Stimulated activated CD8-positive, alpha-beta memory T cell treated with anti-CD3 and anti-CD28 coated beads, Interleukin-4, amount 100 ng/mL, for 24 hours (primary cell): Measurements from ENCODE around the gene PPM1F.
"Not testable (repeated sequence)": the region's sequence is repeated elsewhere in the genome, so short reads cannot be mapped to it uniquely, and the experiment has no call there.

Source experiments
- DNase-seq: peaks from one replicate; pipeline ENCODE4 v3.0.0-alpha.2; 2020; ENCODE audit warnings: low read depth

Gene PPM1F

GRCh38 chr22:21919526-21920307 lies 32.9 kb downstream of the PPM1F start:
- no peak for DNase-seq

- no peak for DNase-seq
Observed at GRCh38 chr22:21918466-21919185, 34.0 kb downstream of the PPM1F start.

GRCh38 chr22:21917959-21918261 lies 34.7 kb downstream of the PPM1F start:
- no peak for DNase-seq

- no peak for DNase-seq
Observed at GRCh38 chr22:21917181-21917958, 35.3 kb downstream of the PPM1F start.

GRCh38 chr22:21916309-21916918 lies 36.2 kb downstream of the PPM1F start:
- no peak for DNase-seq

- no peak for DNase-seq
Observed at GRCh38 chr22:21915624-21916308, 36.9 kb downstream of the PPM1F start.

GRCh38 chr22:21914033-21914642 lies 38.5 kb downstream of the PPM1F start:
- DNase-seq = not testable (repeated sequence)

GRCh38 chr22:21910367-21910766 lies 42.3 kb downstream of the PPM1F start:
- not testable (repeated sequence) for DNase-seq

GRCh38 chr22:21909871-21910270 lies 42.8 kb downstream of the PPM1F start:
- DNase-seq = no peak

GRCh38 chr22:21907638-21908522 lies 44.8 kb downstream of the PPM1F start:
- DNase-seq = no peak

GRCh38 chr22:21905234-21905633 lies 47.4 kb downstream of the PPM1F start:
- DNase-seq = not testable (repeated sequence)

GRCh38 chr22:21904250-21904789 lies 48.3 kb downstream of the PPM1F start:
- no peak for DNase-seq

- DNase-seq = no peak
Observed at GRCh38 chr22:21903283-21903682, 49.4 kb downstream of the PPM1F start.

- no peak for DNase-seq
Observed at GRCh38 chr22:21902296-21903087, 50.2 kb downstream of the PPM1F start.

- no peak for DNase-seq
Observed at GRCh38 chr22:21898354-21898896, 54.2 kb downstream of the PPM1F start.

GRCh38 chr22:21896951-21897513 lies 55.6 kb downstream of the PPM1F start:
- no peak for DNase-seq

- not testable (repeated sequence) for DNase-seq
Observed at GRCh38 chr22:21896275-21896674, 56.4 kb downstream of the PPM1F start.

- no peak for DNase-seq
Observed at GRCh38 chr22:21894799-21895198, 57.8 kb downstream of the PPM1F start.
